Muscle of back (tissue), 11 donors: ENCODE measurements around the gene PRTG. TPM values are rescaled to one million over a fixed set of nuclear protein-coding genes. Genes with fewer than 3 reads are reported as not detected.
"Not testable (repeated sequence)": the region's sequence is repeated elsewhere in the genome, so short reads cannot be mapped to it uniquely, and the experiment has no call there.

Experiments
- DNase-seq, 3 donors: peaks; one replicate each; pipeline versions ENCODE4 v3.0.0 to v3.0.0-alpha.2; 2013
- polyA plus RNA-seq, 10 donors: library from polyadenylated mRNA; unstranded; fragments of 120-200 nt; gene quantifications; one replicate each; pipeline ENCODE4 v1.2.1, GENCODE V29; 2013; ENCODE audit not compliant: insufficient read length in 10 of 10

PRTG gene
- polyA plus RNA-seq, 10 donors: 2.5 to 4.6 (median 3.3) TPM

GRCh38 chr15:55750706-55751105 lies 7.8 kb upstream of the PRTG start:
- no peak for DNase-seq

- peak in 1 of 3 donors; percentile 30 for DNase-seq
These were observed 1.0 kb upstream of the PRTG start for GRCh38 chr15:55743729-55744655.

DNA sequence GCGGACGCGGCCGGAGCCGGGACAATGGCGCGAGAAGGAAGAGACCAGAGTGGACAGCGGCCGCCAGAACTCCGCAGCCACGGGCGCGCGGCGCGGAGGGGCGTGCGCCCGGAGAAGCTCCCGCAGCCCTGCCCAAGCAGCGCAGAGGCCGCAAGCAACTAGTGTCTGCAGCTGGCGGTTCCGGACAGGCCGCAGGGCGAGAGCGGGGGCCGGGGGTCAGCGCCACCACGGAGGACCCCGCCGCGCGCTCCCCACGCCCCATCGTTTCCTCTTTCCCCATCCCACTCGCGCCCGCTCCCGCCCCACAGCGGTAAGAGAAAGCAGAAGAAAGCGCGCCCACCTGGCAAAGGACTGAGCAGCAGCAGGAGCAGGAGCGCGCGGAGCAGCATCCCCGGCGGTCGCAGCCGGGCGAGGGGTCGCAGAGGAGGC lies 440 bp downstream of the PRTG start:
- DNase-seq: peak in 2 of 3 donors; percentile 16 to 59

DNA sequence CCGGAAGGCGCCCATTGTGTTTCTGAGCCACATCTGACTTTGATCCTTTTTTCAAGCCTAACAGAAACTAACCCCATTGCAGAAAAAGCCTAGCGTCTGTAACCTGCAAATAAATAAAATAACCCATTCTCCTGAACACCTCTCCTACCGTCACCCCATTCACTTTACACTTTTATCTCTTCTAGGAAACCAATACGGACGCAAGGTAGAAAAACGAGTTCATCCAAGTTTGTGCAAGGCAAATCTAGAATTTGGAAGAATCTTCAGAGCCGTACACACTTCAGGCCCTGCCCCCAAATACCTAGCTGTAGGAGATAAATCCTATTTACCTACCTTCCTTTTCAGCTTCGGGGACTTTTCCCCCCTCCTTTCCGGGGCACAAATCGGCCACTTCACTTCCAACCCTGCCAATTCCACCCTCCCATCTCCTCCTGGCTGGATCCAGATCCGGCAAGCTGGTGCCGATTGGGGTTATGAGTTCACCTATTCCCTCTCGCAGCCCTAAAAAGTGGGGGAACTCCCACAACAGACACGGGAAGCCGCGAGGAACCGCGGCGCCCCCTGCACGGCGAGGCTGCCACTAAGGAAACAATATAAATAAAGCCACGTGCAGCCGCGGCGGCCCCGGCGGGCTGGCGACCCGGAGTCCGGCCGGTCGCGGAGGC lies 987 bp downstream of the PRTG start:
- DNase-seq: no peak

DNA sequence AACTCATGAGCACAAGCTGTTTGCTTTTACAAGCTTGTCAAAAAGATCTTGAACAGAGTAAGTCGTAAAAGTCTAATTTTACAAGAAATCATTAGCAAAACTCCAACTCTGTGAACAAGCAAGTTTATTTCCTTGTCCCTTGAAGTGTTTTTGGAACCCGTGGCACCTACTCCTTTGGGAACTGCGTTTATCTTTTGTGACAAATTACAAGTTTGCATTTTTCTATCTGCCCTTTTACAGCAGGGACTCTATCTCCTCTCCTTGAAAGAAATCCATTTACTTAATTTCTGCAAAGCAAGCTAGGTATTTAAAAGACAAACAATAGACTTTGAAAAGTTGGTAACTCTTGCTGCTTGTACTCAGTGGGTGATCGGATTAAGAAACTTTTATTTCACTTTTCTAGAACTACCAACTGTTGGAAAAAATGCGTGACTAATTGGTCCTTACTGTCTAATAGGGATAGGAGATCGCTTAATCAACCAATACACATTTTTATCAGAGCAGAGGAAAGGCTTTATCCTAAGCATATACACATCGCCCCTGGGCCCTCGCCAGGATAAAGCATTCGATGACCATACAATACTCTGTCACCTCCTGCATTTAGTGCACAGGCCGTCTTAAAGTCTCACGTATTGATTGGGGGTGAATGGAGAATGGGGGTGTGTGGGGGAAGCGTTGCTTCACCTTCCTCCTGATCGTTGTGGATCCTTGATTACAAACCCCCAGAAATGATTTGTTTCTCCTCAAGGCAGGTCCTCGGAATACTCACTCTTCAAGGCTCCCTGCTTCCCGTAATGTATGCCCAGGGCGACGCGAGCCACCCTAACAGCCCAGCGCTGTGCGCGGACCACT lies 1.7 kb downstream of the PRTG start:
- DNase-seq: peak in 1 of 3 donors; percentile 32

DNA sequence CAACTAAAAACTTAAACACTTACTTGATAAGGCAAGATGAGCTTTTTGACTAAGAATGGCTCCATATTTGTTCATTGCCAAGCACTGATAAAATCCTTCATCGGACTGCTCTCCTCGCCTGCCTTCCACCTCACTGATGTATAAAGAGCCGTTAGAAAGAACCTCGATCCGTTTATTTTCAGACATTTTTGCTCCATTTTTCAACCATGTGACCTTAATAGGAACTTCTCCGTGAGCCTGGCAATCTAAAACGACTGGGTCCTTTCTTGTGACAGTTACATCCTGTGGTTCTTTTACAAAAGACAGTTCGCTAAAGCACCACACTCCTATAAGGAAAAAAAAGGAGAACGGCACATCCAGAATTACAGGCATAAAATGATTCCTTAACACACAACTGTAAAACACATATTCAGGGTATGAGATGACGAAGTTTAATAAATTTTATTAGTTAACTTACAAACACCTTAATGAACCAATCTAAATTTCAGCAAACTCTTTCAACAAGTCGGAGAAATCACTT lies 2.5 kb downstream of the PRTG start:
- DNase-seq: peak in 1 of 3 donors; percentile 17

GRCh38 chr15:55739641-55740040 lies 3.3 kb downstream of the PRTG start:
- DNase-seq: no peak

DNA sequence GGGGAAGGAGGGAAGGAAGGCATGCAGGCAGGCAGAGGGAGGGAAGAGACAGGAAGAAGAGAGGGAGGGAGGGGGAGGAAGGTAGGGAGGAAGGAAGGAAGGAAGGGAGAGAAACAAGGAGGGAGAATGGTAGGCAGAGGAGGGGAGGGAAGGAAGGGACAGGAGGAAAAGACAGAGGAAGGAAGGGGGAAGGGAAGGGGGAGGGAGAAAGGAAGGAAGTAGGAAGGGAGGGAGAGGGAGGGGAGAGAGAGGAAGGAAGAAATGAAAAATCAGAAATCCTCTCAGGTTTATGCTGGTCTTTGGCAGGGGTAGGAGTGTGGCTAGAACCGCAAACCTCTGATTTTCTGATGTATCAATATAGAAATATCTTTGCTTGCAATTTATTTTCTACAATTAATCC lies 4.2 kb downstream of the PRTG start:
- no peak for DNase-seq

DNA sequence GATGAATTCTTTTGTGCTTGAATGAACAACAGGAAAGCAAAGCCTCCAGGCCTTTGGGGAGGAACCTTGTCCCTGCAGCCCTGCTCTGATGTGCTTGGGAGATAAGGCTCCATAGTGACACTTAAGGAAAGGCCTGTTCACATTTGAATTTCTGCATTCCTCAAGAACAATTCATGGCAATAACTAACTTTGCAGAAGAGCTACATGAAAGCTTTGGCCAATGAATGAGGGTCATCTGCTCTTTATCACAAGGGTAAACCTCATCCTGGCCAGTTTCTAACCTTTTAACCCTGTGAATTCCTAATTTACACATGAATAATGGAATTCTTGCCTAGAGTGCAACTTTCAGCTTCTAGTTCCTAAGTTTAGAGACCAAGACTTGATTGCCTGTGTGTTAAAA lies 5.6 kb downstream of the PRTG start:
- no peak for DNase-seq

DNA sequence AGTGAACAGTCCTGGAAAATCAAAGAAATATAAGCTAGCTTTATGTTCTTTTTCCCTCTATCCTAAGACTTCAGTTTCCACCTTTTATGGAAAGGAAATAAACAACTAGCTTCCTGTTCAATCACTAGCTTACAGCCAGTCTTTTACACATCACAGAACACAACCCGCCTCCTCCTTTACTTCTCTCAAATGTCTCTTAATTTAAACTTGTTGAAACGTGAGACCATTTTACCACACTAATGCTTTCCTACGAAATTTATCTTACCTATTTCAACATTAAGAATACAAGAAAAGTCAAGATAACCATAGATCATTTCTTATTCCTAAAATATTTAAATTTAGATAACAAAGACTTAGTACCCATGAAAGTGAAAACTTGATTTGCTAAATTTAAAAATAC lies 6.2 kb downstream of the PRTG start:
- DNase-seq: no peak

GRCh38 chr15:55734641-55735040 lies 8.3 kb downstream of the PRTG start:
- DNase-seq: no peak

GRCh38 chr15:55733461-55733860 lies 9.5 kb downstream of the PRTG start:
- not testable (repeated sequence) for DNase-seq

DNA sequence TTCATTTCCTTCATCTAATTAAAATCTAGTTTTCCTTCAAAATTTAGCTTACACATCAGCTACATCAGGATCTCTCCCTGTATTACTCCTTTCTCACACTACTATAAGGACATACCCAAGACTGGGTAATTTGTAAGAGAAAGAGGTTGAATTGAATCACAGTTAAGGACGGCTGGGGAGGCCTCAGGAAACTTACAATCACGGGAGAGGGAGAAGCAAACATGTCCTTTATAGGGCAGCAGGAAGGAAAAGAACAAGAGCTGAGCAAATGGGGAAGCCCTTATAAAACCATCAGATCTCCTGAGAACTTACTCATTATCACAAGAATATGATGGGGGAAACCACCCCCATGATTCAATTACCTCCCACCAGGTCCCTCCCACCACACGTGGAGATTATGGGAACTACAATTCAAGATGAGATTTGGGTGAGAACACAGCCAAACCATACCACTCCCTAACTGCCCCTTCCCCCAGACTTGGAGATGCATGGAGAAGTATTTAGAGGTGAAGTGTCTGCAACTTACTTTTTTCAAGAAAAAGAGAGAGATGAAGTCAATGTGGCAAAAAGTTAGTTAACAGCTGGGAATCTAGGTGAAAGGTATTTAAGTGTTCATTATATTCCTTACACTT lies 21.3 kb downstream of the PRTG start:
- DNase-seq: no peak

DNA sequence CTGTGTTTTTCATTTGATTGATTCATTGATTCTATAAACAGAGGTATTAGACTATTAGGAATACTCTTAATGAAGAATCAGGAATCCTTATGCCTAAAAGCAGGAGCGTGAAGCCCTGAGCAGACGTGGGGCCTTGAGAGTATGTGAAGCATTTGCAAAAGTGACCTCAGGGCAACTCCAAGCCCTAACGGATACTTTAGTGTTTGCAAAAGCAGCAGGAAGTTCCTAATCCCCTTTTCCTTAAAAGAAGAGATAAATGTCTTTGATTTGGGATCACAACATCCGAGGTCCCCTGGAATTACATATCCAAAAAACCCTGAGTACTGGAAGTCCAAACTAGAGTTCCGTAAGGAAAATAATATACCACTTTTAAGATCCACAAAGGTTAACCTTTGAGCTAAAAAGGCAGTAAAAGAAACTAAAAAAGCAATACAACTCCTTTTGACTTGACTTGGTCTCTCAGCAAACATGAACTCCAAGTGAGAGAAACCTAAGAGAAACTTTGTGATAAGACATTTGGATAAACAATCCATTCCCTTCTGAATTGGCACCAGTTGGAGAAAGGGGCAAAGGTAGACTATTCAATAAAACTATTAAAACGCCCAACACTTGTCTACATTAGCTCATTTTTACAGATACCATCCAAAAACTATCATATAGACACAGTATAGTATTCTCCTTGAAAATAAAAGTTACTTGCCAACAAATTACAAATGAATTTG lies 27.4 kb downstream of the PRTG start:
- no peak for DNase-seq

GRCh38 chr15:55714064-55714463 lies 28.9 kb downstream of the PRTG start:
- no peak for DNase-seq

DNA sequence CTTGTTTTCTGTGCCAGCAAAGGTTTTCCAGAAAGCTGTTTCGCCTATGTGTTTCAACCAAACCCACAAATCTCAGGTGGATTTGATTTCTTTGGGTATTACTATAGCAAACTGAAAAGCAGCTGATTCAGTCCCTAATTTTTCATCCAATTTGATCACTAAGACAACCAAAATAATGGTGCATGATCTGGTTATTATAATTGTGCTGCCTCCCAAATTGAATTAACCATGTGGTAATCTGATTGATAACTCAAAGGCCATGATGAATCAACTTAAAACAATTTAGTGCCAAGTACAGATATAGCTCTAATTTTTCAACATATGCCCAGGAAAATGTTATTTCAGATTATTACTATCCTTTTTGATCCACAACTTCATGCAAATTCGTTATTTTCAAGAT lies 30.6 kb downstream of the PRTG start:
- no peak for DNase-seq

GRCh38 chr15:55710286-55710685 lies 32.7 kb downstream of the PRTG start:
- no peak for DNase-seq

DNA sequence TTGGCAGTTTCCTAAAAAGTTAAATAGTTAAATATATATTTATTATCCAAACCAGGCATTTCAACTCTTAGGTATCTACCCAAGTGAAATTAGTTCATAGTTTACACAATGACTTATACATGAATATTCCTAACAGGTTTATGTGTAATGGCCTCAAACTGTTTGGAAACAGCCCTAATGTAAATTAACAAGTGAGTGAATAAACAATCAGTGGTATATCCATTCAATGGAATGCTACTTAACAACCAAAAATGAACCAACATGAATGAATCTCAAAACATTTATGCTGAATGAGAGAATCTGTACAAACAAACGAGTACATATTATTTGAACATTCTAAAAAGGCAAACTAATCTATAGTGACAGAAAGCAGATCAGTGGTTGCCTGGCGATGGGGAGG lies 33.5 kb downstream of the PRTG start:
- no peak for DNase-seq

GRCh38 chr15:55708720-55709119 lies 34.2 kb downstream of the PRTG start:
- DNase-seq: no peak

DNA sequence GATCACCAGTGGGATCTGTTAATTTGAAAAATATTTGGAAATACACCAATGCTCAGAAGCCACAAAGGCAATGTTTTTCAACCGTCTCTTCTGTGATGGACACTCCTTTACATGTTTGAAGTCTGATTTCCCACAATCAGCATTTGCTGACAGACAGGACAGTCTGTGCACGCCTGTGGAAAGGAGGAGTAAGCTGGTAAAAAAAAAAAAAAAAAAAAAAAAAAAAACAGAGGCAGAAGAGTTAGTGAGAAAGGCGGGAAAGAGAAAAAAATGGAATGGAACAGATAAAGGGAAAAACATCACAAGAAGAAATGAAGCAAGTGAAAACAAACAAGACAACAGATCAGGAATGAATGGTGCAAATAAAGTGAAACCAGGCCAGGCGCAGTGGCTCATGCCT lies 35.0 kb downstream of the PRTG start:
- DNase-seq: no peak

- DNase-seq: no peak
These were observed 35.4 kb downstream of the PRTG start for GRCh38 chr15:55707518-55707917.
